IMR-90 (cell line): Measurements from ENCODE around the gene TRMT10A.

Experiments
- BHLHE40 ChIP-seq: fragments of 150-350 bp; IDR thresholded peaks from 2 replicates; pipeline ENCODE4 v1.6.1; 2016; ENCODE audit warnings: mild to moderate bottlenecking, low read depth, low read length
- FOS ChIP-seq: fragments of 150-350 bp; IDR thresholded peaks from 2 replicates; pipeline ENCODE4 v1.6.1; 2016; ENCODE audit warnings: low read depth, low read length
- MAFK ChIP-seq: IDR thresholded peaks from 2 replicates; pipeline ENCODE4 v1.6.1; 2012; ENCODE audit warnings: low read depth, low read length, improper control_type of control experiment
- MAZ ChIP-seq: IDR thresholded peaks from 2 replicates; pipeline ENCODE4 v1.6.1; 2012; ENCODE audit warnings: low read depth, mild to moderate bottlenecking, low read length, improper control_type of control experiment, moderate library complexity, borderline replicate concordance
- POLR2A ChIP-seq: IDR thresholded peaks from 2 replicates; pipeline ENCODE4 v1.6.1; 2012; ENCODE audit warnings: mild to moderate bottlenecking, low read depth, low read length
- RAD21 ChIP-seq: IDR thresholded peaks from 2 replicates; pipeline ENCODE4 v1.6.1; 2012; ENCODE audit warnings: low read length, improper control_type of control experiment
- RFX5 ChIP-seq: IDR thresholded peaks from 2 replicates; pipeline ENCODE4 v1.8.0; 2012; ENCODE audit warnings: low read depth, mild to moderate bottlenecking, low read length, moderate library complexity
- SMC3 ChIP-seq: fragments of 150-350 bp; IDR thresholded peaks from 2 replicates; pipeline ENCODE4 v1.6.1; 2016; ENCODE audit warnings: low read depth, mild to moderate bottlenecking, antibody characterized with exemption, low read length, moderate library complexity
- TF ChIP-seq, protein P1 (sequence below): conservative IDR thresholded peaks from 2 replicates; pipeline ENCODE4 v1.5.1; 2012; ENCODE audit warnings: mild to moderate bottlenecking, low read depth, low read length, improper control_type of control experiment
- TF ChIP-seq, protein P2 (sequence below): fragments of 150-350 bp; IDR thresholded peaks from 2 replicates; pipeline ENCODE4 v1.6.1; 2017; ENCODE audit warnings: mild to moderate bottlenecking, antibody characterized with exemption, low read length, low read depth
- TF ChIP-seq, protein P3 (sequence below): fragments of 150-350 bp; IDR thresholded peaks from 2 replicates; pipeline ENCODE4 v1.6.1; 2016; ENCODE audit warnings: low read depth, mild to moderate bottlenecking, low read length, moderate library complexity, borderline replicate concordance

DNA sequence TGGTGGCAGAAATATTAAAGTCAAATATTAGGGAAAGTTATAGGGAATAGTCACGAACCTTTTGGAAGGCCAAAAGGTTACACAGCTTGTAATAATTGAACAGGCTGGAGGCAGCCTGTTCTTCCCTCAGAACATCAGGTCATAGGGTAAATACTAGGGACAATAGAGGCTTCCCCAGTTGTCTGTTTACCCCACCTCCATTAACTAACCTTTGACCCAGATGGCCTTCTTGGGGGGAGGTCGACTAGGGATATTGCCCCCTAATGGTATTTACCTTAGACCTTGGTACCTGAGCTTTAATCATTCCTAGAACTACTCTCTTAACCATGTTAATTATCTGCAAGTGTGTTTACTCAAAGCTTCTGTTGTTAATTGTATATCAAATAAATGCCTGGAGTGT, 27.0 kb downstream of the TRMT10A start:
- TF ChIP-seq, protein P1, sequence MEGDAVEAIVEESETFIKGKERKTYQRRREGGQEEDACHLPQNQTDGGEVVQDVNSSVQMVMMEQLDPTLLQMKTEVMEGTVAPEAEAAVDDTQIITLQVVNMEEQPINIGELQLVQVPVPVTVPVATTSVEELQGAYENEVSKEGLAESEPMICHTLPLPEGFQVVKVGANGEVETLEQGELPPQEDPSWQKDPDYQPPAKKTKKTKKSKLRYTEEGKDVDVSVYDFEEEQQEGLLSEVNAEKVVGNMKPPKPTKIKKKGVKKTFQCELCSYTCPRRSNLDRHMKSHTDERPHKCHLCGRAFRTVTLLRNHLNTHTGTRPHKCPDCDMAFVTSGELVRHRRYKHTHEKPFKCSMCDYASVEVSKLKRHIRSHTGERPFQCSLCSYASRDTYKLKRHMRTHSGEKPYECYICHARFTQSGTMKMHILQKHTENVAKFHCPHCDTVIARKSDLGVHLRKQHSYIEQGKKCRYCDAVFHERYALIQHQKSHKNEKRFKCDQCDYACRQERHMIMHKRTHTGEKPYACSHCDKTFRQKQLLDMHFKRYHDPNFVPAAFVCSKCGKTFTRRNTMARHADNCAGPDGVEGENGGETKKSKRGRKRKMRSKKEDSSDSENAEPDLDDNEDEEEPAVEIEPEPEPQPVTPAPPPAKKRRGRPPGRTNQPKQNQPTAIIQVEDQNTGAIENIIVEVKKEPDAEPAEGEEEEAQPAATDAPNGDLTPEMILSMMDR, result no peak
- TF ChIP-seq POLR2A (no peak), SMC3 (no peak), RAD21 (no peak), FOS (no peak), MAZ (no peak), BHLHE40 (no peak), RFX5 (no peak), MAFK (no peak)
- TF ChIP-seq, protein P2, sequence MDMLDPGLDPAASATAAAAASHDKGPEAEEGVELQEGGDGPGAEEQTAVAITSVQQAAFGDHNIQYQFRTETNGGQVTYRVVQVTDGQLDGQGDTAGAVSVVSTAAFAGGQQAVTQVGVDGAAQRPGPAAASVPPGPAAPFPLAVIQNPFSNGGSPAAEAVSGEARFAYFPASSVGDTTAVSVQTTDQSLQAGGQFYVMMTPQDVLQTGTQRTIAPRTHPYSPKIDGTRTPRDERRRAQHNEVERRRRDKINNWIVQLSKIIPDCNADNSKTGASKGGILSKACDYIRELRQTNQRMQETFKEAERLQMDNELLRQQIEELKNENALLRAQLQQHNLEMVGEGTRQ, result no peak
- TF ChIP-seq, protein P3, sequence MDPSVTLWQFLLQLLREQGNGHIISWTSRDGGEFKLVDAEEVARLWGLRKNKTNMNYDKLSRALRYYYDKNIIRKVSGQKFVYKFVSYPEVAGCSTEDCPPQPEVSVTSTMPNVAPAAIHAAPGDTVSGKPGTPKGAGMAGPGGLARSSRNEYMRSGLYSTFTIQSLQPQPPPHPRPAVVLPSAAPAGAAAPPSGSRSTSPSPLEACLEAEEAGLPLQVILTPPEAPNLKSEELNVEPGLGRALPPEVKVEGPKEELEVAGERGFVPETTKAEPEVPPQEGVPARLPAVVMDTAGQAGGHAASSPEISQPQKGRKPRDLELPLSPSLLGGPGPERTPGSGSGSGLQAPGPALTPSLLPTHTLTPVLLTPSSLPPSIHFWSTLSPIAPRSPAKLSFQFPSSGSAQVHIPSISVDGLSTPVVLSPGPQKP, result no peak
